ENCODE data around the gene MNAT1.

MNAT1 gene

DNA sequence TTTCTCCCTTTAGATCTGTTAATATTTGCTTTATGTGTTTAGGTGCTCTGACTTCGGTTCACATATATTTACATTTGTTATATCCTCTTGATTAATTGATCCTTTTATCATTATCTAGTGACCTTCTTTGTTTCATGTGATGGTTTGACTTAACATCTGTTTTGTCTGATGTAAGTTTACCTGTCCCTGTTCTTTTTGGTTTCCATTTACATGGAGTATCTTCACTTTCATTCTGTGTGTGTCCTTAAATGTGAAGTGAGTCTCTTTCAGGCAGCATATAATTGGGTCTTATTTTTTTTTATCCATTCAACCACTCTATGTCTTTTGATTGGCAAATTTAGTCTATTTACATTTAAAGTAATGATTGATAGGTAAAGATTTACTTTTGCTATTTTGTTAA, 222.1 kb downstream of the MNAT1 start:
- intact Hi-C loops (cut with DNase I) = no loop called here
- no peak for DNase-seq

- intact Hi-C loops (cut with DNase I) = no loop called here
- no peak for DNase-seq
Measured at GRCh38 chr14:60958146-60958545, 223.6 kb downstream of the MNAT1 start.

DNA sequence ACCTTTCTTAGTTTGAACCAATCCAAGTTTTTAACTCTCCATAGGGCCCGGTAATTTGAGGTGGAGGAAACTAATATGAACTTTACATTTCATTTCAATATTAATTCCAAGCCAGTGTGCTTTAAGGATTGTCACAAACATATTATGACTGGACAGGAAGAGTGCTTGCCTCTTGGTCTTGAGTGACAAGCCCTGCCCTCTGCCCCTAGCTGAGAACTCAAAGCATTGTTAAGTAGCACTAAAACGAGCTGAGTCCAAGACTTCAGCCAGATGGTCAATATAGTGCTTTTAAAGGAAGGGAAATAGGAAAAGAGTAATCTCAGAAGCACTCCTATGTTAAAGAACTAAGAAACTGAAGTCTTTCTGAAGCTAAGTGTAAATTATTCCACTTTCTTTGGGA, 229.2 kb downstream of the MNAT1 start:
- intact Hi-C loops (cut with DNase I) = no loop called here
- DNase-seq = no peak

DNA sequence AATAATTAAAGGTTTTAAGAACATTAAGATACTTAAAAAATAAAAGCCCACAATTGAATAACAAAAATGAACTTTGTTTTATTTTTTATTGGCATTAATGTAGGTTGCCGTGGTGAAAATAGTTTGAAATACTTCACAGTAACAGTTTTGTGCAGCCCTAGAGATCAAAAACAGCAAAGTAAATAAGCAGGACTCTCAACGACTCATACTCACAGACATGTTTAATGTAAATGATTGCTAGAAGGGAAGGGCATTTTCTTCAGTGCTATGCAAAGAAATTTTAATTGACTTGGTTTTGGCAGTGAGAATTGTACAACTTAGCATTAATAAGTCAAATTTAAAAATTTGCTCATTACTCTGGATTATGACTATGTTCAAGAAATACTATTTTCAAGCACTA, 230.3 kb downstream of the MNAT1 start:
- DNase-seq = no peak

GRCh38 chr14:60965402-60965801, 230.8 kb downstream of the MNAT1 start:
- no peak for DNase-seq
- intact Hi-C loops (cut with DNase I) = no loop called here

More for the DNA sequence above, 230.3 kb downstream of the MNAT1 start:
- intact Hi-C loops (cut with DNase I) = no loop called here

- intact Hi-C loops (cut with DNase I) = no loop called here
- DNase-seq = no peak
Measured at GRCh38 chr14:60968099-60968498, 233.5 kb downstream of the MNAT1 start.

GRCh38 chr14:60968671-60969070, 234.1 kb downstream of the MNAT1 start:
- intact Hi-C loops (cut with DNase I) = no loop called here
- DNase-seq = no peak

- DNase-seq = no peak
- intact Hi-C loops (cut with DNase I) = no loop called here
Measured at GRCh38 chr14:60970146-60970545, 235.6 kb downstream of the MNAT1 start.

GRCh38 chr14:60971271-60971670, 236.7 kb downstream of the MNAT1 start:
- intact Hi-C loops (cut with DNase I) = no loop called here
- no peak for DNase-seq

DNA sequence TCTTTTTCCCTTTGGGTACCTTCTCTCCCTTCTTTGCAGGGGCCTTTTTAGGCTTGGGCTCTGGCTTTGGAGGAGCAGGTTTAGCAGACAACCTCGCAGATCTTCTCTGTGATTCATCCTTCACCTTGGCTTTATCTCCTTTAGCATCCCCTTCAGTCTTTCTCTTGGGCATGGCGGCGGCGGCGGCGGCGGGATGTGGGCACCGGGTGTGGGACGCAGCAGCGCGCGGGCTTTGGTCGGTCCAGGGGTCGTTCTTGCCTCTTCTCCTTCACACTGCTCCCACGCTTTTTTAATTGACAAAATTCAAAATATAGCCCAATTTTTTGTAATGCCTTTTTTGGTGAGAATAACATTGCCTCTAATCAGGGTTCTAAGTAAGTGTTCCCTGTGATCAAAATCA, 237.7 kb downstream of the MNAT1 start:
- intact Hi-C loops (cut with DNase I) = no loop called here
- DNase-seq = no peak

DNA sequence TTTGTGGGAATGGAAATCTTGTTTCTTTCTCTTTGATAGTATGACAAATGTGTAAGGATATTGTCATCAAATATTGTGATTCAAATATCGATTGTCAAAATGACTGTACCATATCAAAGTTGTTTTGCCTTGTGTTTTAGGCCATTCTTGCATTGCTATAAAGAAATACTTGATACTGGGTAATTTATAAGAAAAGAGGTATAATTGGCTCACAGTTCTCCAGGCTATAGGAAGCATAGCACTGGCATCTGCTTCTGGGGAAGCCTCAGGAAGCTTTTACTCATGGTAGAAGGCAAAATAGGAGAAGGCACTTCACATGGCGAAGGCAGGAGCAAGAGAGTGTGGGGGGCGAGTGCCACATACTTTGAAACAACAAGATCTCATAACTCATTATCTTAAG, 238.5 kb downstream of the MNAT1 start:
- intact Hi-C loops (cut with DNase I) = no loop called here
- DNase-seq = no peak

DNA sequence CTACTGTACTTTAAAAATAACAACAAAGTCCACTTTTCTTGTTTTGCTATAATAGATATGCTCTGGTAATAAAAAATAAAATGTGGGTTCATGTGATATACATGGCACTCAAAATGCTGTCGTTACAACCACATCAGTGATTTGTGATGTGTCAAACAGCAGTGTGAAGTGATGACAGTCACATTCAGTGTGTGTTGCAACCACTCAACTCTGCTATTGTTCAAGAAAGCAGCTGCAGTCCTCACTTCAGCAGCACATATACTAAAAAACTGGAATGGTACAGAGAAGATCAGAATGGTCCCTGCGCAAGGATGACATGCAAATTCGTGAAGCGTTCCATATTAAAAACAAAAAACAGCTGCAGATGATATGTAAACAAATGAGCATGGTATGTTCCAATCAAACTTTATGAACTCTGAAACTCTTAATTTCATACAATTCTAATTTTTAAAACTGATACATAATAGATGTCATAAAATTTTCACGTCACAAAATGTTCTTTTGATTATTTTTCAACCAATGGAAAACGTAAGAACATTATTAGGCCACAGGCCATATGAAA, 239.6 kb downstream of the MNAT1 start:
- intact Hi-C loops (cut with DNase I) = no loop called here
- DNase-seq = no peak

DNA sequence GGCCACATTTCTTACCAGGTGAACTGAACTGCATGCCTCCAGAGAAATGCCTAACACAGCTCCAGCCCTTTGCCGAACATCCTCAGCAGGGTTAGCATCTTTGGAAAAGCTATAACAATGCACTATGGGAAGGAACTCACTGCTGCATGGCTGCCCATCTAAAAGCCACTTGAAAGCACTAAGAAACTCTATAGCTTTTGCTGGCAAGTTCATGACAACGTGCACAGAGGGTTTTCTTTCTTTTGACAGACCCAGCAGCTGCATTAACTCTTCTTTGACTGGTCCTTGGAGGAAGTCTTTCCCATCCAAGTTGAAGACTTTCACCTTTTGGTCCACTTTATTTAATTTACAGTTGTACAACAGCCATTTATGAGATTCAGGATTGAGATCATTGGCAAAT, 241.0 kb downstream of the MNAT1 start:
- no peak for DNase-seq
- intact Hi-C loops (cut with DNase I) = no loop called here

- DNase-seq = peak in 1 of 10 donors; percentile 17
- intact Hi-C loops (cut with DNase I) = no loop called here
Measured at GRCh38 chr14:60977847-60978246, 243.3 kb downstream of the MNAT1 start.

GRCh38 chr14:60980811-60981632, 246.5 kb downstream of the MNAT1 start, which contains the start of the genes SLC38A6 and TRMT5:
TSS of gene SLC38A6 (plus strand) at chr14:60981245. CDS start at chr14:60981278, 33 bp downstream.
TSS of gene TRMT5 (minus strand) at chr14:60981079. CDS start at chr14:60980973, 106 bp downstream.
- intact Hi-C loops (cut with DNase I) = loop anchor here (1.0 kb wide), 1 partner anchor 247 kb away; the partner anchor contains the start of gene MNAT1
- DNase-seq = peak; percentile 91 to 99 (median 94)

GRCh38 chr14:60981633-60982455, 247.3 kb downstream of the MNAT1 start:
- intact Hi-C loops (cut with DNase I) = loop anchor here (1.0 kb wide), 1 partner anchor 248 kb away; the partner anchor contains the start of gene MNAT1
- DNase-seq = peak in 1 of 10 donors; percentile 44

DNA sequence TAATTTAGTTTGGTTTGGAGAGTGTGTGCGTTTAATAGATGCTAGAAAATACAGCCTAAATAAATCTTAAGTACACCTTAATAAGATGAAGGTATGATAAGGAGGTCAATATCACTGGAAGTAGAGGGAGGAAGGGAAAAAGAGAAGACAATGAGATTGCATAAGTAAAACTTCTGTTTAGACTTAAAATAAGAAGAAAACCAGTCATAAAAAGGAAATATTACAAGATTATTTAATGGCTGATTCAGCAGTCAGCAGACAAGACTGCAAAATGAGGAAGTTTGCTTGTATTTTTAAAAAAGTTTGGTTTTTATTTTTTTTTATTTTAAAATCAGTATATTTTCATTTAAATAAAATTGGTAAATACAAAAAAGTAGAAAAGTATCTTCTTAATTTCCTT, 249.6 kb downstream of the MNAT1 start:
- DNase-seq = no peak
- intact Hi-C loops (cut with DNase I) = no loop called here

DNA sequence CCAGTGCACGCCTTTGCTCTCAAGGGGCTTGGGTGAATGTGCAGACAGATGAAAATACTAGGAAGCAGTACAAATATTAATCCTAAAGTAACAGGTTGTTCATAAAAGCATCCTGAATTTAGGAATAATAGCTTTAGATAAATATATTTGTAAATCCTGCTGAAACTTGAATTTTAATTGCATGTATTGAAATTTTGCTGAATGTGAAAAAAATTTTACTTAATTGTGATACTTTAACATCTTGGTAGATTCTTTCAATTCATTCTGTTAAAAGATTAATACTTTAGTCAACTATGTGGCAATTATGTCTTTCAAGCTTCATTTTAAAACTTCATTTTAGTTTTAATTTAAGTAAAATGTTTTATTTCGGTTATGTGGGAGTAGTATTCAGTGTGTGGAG, 251.9 kb downstream of the MNAT1 start:
- no peak for DNase-seq
- intact Hi-C loops (cut with DNase I) = no loop called here

GRCh38 chr14:60989599-60989998, 255.0 kb downstream of the MNAT1 start:
- no peak for DNase-seq
- intact Hi-C loops (cut with DNase I) = no loop called here

- intact Hi-C loops (cut with DNase I) = no loop called here
- DNase-seq = no peak
Measured at GRCh38 chr14:60998617-60999016, 264.1 kb downstream of the MNAT1 start.

GRCh38 chr14:60999536-60999935, 265.0 kb downstream of the MNAT1 start:
- intact Hi-C loops (cut with DNase I) = no loop called here

More at GRCh38 chr14:60999536-60999935, 265.0 kb downstream of the MNAT1 start:
- DNase-seq = no peak

All from posterior cingulate gyrus (tissue), 11 donors.